ENCODE data around the gene TMEM131. TPM values are rescaled to one million over a fixed set of nuclear protein-coding genes. Genes with fewer than 3 reads are reported as not detected.

TMEM131 gene
- total and polyA plus RNA-seq, 2 of the 8 experiments (the other 6 are each of a cell fraction or from before 2014, with no cell fraction given), result 9.7 to 22.9 TPM

DNA sequence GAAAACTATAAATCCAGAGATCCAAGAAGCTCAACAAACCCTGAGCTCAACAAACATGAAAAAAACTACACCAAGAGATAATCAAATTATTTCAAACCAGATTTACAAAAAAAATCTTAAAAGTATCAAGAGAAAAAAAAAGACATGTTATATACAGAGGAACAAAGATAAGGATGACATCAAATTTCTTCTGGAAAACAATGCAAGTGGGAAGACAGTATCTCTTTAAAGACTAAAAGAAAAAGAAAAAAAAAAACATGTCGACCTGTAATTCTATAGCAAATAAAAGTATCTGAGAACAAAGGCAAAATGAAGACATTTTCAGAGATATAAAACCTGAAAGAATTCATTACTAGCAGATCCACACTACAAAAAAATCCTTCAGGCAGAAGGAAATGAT lies 21.3 kb downstream of the TMEM131 start:
- no peak overlapping the region for H3K23ac ChIP-seq (ENCODE audit: insufficient read length)
- H3K79me2 ChIP-seq (ENCODE audit: control insufficient read depth in 1 of 2, insufficient read depth in 2 of 2, low read length in 2 of 2), result peaks cover 0 to 63% of the 10 kb centered on the region in 2 experiments; a peak in 2 of 4 replicates
- no peak for FAIRE-seq
- H3K27me3 ChIP-seq (replicated peaks in 1 of 4; ENCODE audit: control insufficient read depth in 3 of 4, extremely low read depth in 1 of 4, insufficient read depth in 3 of 4, low read length in 3 of 4), result no peaks in the 10 kb centered on the region
- H3K4me2 ChIP-seq (ENCODE audit: insufficient read depth in 1 of 2, low read depth in 2 of 2, low read length in 2 of 2), result no peak overlapping the region
- no peaks in the 10 kb centered on the region for H4K20me1 ChIP-seq (replicated peaks in 1 of 2; ENCODE audit: control insufficient read depth in 1 of 2, insufficient read depth in 2 of 2, low read length in 2 of 2)
- WGBS, 2 experiments (ENCODE audit: extremely low coverage in 1 of 2, insufficient coverage in 1 of 2, insufficient read length in 1 of 2, insufficient replicate concordance in 2 of 2, low coverage in 1 of 2, low lambda C conversion rate in 2 of 2, missing lambda C conversion rate in 1 of 2), result 91% methylated on average over 1 of the region's 1 CpG; no CpG with 5 or more reads in 1 of the 2 experiments
- H3K27ac ChIP-seq (ENCODE audit: low read depth, low read length), result no peak overlapping the region
- H3K36me3 ChIP-seq (ENCODE audit: control insufficient read depth in 2 of 4, insufficient read depth in 4 of 4, low read length in 3 of 4), result no peaks in the 10 kb centered on the region; a peak in 3 of 8 replicates
- H3K4ac ChIP-seq (replicated peaks; ENCODE audit: insufficient read length, low read depth, low read length), result no peak overlapping the region
- POLR2A ChIA-PET (ENCODE audit: partially characterized antibody), result no interaction called here
- no peaks in the 10 kb centered on the region for H3K23me2 ChIP-seq (ENCODE audit: low read depth, low read length)
- H3K9me3 ChIP-seq (ENCODE audit: insufficient read depth in 2 of 2, low read depth in 1 of 2, low read length in 1 of 2), result peaks cover 10 to 17% of the 10 kb centered on the region in 2 experiments
- peaks cover 0 to 5% (median 0%) of the 10 kb centered on the region in 4 experiments; a peak in 1 of 7 replicates for H3K4me1 ChIP-seq (replicated peaks in 1 of 4; ENCODE audit: control insufficient read depth in 3 of 4, insufficient read depth in 4 of 4, low read length in 3 of 4)
- H2BK12ac ChIP-seq (ENCODE audit: low read depth, low read length), result no peak overlapping the region
- H2BK20ac ChIP-seq (ENCODE audit: low read length), result no peak overlapping the region
- no peak overlapping the region for H2BK15ac ChIP-seq (ENCODE audit: low read length)
- no peak overlapping the region for H3K14ac ChIP-seq (ENCODE audit: insufficient read length)
- no peak for DNase-seq (ENCODE audit: low read depth in 1 of 2, low spot score in 2 of 2)
- no peak overlapping the region for H2BK120ac ChIP-seq (replicated peaks; ENCODE audit: low read depth, low read length)
- H2AFZ ChIP-seq (ENCODE audit: low read length), result no peak overlapping the region
- no peak overlapping the region for H4K5ac ChIP-seq (ENCODE audit: insufficient read length, low read depth, low read length)
- no peak overlapping the region for H2BK5ac ChIP-seq (ENCODE audit: low read depth, low read length)
- CTCF ChIA-PET (ENCODE audit: partially characterized antibody), result no interaction called here
- no peak overlapping the region for H2AK5ac ChIP-seq (ENCODE audit: low read depth, low read length)
- no peak overlapping the region for H3K9ac ChIP-seq (replicated peaks in 1 of 4; ENCODE audit: extremely low read depth in 1 of 4, low read depth in 3 of 4, low read length in 3 of 4)
- H3K79me1 ChIP-seq (ENCODE audit: low read depth, low read length), result no peaks in the 10 kb centered on the region; the same call in 1 of the 2 replicates
- no peak overlapping the region for H4K8ac ChIP-seq (ENCODE audit: extremely low read depth, insufficient read depth, low read length)
- no peak overlapping the region for H3K4me3 ChIP-seq (ENCODE audit: extremely low read depth in 1 of 4, insufficient read depth in 2 of 4, low read depth in 3 of 4, low read length in 4 of 4)
- no peak overlapping the region for H3K18ac ChIP-seq (ENCODE audit: extremely low read depth, low read length)
- H4K91ac ChIP-seq (replicated peaks; ENCODE audit: insufficient read length, low read length), result no peak overlapping the region
- H3K56ac ChIP-seq (replicated peaks; ENCODE audit: insufficient read length, low read depth, low read length), result no peak overlapping the region
- TF ChIP-seq RXRA (IDR thresholded peaks at IDR 0.05; ENCODE audit: insufficient read depth, low read depth, low read length), result no peak

All from H1 (cell line).